Activated T-helper 1 cell treated with anti-CD3 and anti-CD28 coated beads, Interleukin-12 subunit alpha, Interleukin-12 subunit beta, Interleukin-2, Interleukin-4 antibody, amounts not matched to agents 30 ng/mL and 10 ng/mL and 1 ng/mL, durations not matched to agents 14 hours and 24 hours and 36 hours (primary cell): ENCODE measurements around the gene BTG1. TPM values are rescaled to one million over a fixed set of nuclear protein-coding genes. Genes with fewer than 3 reads are reported as not detected.

ENCODE experiments used
- DNase-seq: peaks from one replicate; pipeline ENCODE4 v3.0.0; 2021; ENCODE audit warnings: low spot score
- H3K27ac Mint-ChIP-seq: one replicate; pipeline ENCODE4 v1.8.0; 2021; ENCODE audit warnings: mild to moderate bottlenecking, mixed read lengths
- H3K27me3 Mint-ChIP-seq: one replicate; pipeline ENCODE4 v1.8.0; 2022; ENCODE audit warnings: mild to moderate bottlenecking, moderate library complexity, mixed read lengths; ENCODE audit not compliant: insufficient read depth
- H3K36me3 Mint-ChIP-seq: one replicate; pipeline ENCODE4 v1.8.0; 2021; ENCODE audit warnings: low read depth, mixed read lengths
- H3K4me1 Mint-ChIP-seq: one replicate; pipeline ENCODE4 v1.8.0; 2021; ENCODE audit warnings: low read depth, mixed read lengths
- H3K4me3 Mint-ChIP-seq: one replicate; pipeline ENCODE4 v1.8.0; 2021; ENCODE audit warnings: mild to moderate bottlenecking, moderate library complexity, mixed read lengths
- H3K9me3 Mint-ChIP-seq: one replicate; pipeline ENCODE4 v1.8.0; 2021; ENCODE audit warnings: mixed read lengths
- intact Hi-C: fragments of 100-400 bp; cut with micrococcal nuclease; formaldehyde crosslinking; loops from one replicate; pipeline ENCODE4 v1.15.1; 2024
- total RNA-seq: library from RNA; stranded (reverse); gene quantifications from 2 replicates; pipeline ENCODE4 v1.2.3, GENCODE V29; 2022

BTG1 gene
- total RNA-seq, 1 donor from 2014 or later: 87.9 TPM

DNA sequence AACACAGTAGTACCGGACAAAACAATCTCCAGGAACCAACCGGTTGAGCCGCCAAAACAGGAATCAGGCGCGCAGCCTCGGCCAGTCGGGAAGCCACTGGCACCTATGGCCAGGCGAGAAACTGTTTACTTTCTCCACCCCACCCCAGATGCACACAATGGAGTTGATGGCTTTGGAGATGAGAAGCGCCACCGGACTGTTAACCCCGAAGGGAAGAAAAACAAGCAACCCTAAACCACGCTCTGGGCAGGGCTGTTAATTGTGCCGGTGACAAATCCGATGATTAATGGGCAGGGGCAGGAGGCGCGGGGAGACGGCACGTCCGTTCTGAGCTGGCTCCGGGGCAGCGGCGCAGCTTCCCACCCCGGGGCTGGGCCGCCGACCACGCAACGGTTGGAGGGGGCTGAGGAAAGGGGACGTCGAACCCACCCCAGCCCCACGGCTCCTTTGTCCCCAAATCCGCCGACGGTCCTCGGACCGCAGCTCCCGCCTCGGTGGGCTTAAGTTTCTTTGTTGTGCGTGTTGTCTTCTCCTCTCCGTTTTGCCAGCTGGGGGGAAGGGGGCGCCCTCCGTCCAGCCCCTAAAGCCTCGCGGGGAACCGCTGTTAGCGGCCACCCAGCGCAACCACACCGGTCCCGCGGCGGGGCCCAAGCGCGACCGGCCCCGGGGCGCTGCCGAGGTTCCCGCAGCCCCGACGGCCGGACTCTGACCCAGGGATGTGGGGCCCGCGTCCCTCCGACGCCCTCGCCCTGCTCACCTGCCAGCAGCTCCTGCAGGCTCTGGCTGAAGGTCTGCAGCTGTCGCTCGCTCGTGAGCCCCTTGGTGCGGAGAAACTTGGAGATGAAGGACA is 790 bp downstream of the BTG1 start:
- DNase-seq: peak; percentile 43
- peak overlapping the region; percentile 94 for H3K4me3 Mint-ChIP-seq

DNA sequence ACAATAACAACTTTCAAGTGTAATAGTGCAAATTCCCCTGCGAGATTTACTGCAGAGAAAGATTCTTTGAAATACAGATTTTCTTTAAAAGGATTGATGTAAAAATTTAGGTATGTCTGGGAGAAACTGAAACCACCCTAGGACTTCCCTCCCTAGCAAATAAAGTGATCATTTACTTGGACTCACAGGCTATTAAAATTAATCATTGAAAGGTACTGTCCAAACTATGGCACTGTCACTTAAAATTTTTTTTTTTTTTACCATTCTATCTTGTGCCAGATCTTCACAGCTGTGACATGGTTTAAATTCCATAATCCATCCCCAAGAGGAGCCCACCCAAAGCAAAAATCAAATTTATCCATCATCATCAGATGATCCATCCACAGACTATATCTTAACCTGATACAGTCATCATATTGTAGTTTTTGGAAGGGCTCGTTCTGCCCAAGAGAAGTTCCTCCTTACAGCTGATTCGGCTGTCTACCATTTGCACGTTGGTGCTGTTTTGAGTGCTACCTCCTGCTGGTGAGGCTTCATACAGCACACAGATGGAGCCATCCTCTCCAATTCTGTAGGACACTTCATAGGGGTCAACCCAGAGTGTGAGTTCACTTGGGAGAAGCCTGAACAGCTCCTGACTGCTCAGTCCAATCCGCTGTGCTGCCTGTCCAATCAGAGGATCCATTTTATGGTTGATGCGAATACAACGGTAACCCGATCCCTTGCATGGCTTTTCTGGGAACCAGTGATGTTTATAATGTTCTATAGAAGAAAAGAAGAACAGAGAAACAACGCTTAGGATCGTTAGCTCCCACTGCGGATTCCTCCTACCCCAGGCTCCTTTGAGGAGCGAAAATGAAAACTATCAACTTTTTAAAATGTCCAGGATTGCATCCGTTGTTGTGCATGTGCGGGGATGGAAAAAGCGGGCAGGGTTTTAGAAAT is 1.7 kb downstream of the BTG1 start:
- peak; percentile 71 for DNase-seq
- peaks cover 67% of the 10 kb centered on the region for H3K4me1 Mint-ChIP-seq
- peaks cover 2% of the 10 kb centered on the region for H3K27me3 Mint-ChIP-seq
- H3K36me3 Mint-ChIP-seq: peaks cover 61% of the 10 kb centered on the region
- intact Hi-C loops: loop anchor here (1.0 to 2.0 kb wide), 6 partner anchors 10 to 762 kb away; no protein-coding TSS in a partner anchor
- H3K9me3 Mint-ChIP-seq: no peaks in the 10 kb centered on the region
- H3K27ac Mint-ChIP-seq: peak overlapping the region; percentile 90
- H3K4me3 Mint-ChIP-seq: peak overlapping the region; percentile 94

More for the DNA sequence above, 790 bp downstream of the BTG1 start:
- intact Hi-C loops: loop anchor here (1.0 to 5.0 kb wide), 7 partner anchors 11 to 1297 kb away; partner anchors contain the start of genes EEA1 and UBE2N
- Mint-ChIP-seq H3K9me3 (no peaks in the 10 kb centered on the region), H3K27me3 (peaks cover 2% of the 10 kb centered on the region), H3K27ac (peak overlapping the region; percentile 90), H3K36me3 (peaks cover 59% of the 10 kb centered on the region), H3K4me1 (peaks cover 62% of the 10 kb centered on the region)

- Mint-ChIP-seq H3K27me3 (peaks cover 2% of the 10 kb centered on the region), H3K36me3 (peaks cover 59% of the 10 kb centered on the region), H3K4me1 (peaks cover 68% of the 10 kb centered on the region), H3K4me3 (peak overlapping the region; percentile 94), H3K9me3 (no peaks in the 10 kb centered on the region), H3K27ac (peak overlapping the region; percentile 90)
- DNase-seq: no peak
- intact Hi-C loops: loop anchor here (2.0 kb wide), 1 partner anchor 564 kb away; no protein-coding TSS in a partner anchor
Measured at GRCh38 chr12:92143258-92143657, 2.4 kb downstream of the BTG1 start.

- intact Hi-C loops: loop anchor here (2.0 kb wide), 1 partner anchor 564 kb away; no protein-coding TSS in a partner anchor
- H3K4me3 Mint-ChIP-seq: peak overlapping the region; percentile 94
- peak overlapping the region; percentile 90 for H3K27ac Mint-ChIP-seq
- no peaks in the 10 kb centered on the region for H3K9me3 Mint-ChIP-seq
- H3K27me3 Mint-ChIP-seq: peaks cover 2% of the 10 kb centered on the region
- H3K4me1 Mint-ChIP-seq: peaks cover 70% of the 10 kb centered on the region
- DNase-seq: no peak
- H3K36me3 Mint-ChIP-seq: peaks cover 65% of the 10 kb centered on the region
Measured at GRCh38 chr12:92142251-92142926, 3.3 kb downstream of the BTG1 start.

DNA sequence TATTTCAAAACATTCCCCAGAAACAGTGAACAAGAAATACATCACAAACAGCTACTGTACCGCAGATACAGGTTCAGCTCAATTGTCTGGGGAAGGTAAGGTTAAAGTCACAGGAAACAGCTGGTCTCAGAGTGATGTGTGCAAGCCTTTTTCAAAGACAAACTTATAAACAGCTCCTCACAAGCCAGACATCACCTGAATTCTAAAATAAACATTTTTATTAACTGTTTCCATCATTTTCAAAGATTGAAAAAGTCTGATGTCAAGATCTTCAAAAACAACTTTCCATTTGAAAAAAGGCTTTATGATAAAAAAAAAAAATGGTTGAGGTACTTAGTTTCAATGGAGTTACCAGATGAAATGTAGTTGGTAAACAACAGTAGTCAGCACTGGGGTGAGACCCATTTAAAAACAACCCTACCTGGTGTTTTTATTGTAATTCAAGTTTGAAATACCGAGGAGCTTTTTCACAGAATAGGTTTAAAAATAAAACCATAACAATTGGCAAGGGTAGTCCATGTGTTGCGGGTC is 4.0 kb downstream of the BTG1 start:
- DNase-seq: no peak
- Mint-ChIP-seq H3K27me3 (peaks cover 2% of the 10 kb centered on the region), H3K36me3 (peaks cover 70% of the 10 kb centered on the region), H3K27ac (peak overlapping the region; percentile 90), H3K9me3 (no peaks in the 10 kb centered on the region), H3K4me3 (peak overlapping the region; percentile 94), H3K4me1 (peaks cover 70% of the 10 kb centered on the region)
- intact Hi-C loops: loop anchor here (2.0 kb wide), 1 partner anchor 563 kb away; no protein-coding TSS in a partner anchor

DNA sequence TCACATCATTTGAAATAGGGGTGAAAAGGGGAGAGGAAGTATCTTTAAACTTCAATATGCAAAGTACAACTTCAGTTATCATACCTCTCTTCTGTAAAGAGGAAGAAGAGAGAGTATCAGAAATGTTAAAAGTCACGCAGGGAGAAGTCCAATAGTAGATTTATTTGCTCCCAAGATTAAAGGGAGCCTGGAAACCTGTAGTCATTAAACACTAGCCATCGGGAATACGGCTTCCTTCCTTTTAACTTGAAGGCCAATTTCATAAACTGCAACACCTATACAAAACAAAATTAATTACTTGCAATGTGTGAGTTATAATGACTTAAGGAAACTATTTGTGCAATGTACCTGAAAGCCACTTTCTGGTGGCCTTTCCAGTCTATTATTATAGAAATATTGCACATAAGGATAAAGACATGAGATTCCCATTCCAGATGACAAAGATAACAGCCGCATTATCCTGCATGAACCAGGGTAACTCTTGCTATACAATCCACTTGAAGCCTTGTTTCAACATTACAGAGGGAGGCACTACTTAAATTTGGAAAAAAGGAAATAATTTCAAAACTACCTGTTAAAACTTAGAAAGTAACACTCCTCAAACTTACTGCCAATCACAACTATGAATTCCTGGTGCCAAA is 4.6 kb downstream of the BTG1 start:
- DNase-seq: no peak
- Mint-ChIP-seq H3K9me3 (no peaks in the 10 kb centered on the region), H3K27ac (peak overlapping the region; percentile 90), H3K4me3 (peak overlapping the region; percentile 94), H3K36me3 (peaks cover 71% of the 10 kb centered on the region), H3K4me1 (peaks cover 70% of the 10 kb centered on the region), H3K27me3 (peaks cover 2% of the 10 kb centered on the region)
- intact Hi-C loops: no loop called here

- DNase-seq: no peak
- H3K36me3 Mint-ChIP-seq: peaks cover 71% of the 10 kb centered on the region
- H3K4me1 Mint-ChIP-seq: peaks cover 76% of the 10 kb centered on the region
- no peaks in the 10 kb centered on the region for H3K9me3 Mint-ChIP-seq
- intact Hi-C loops: no loop called here
- peak overlapping the region; percentile 90 for H3K27ac Mint-ChIP-seq
- H3K4me3 Mint-ChIP-seq: peak overlapping the region; percentile 94
- peaks cover under 1% of the 10 kb centered on the region for H3K27me3 Mint-ChIP-seq
Measured at GRCh38 chr12:92140156-92140555, 5.5 kb downstream of the BTG1 start.

GRCh38 chr12:92139634-92140150 is 6.0 kb downstream of the BTG1 start:
- no peaks in the 10 kb centered on the region for H3K9me3 Mint-ChIP-seq
- intact Hi-C loops: loop anchor here (1.0 kb wide), 1 partner anchor 148 kb away; no protein-coding TSS in a partner anchor
- H3K36me3 Mint-ChIP-seq: peaks cover 75% of the 10 kb centered on the region
- peak overlapping the region; percentile 94 for H3K4me3 Mint-ChIP-seq
- peaks cover 80% of the 10 kb centered on the region for H3K4me1 Mint-ChIP-seq
- peak overlapping the region; percentile 90 for H3K27ac Mint-ChIP-seq
- no peaks in the 10 kb centered on the region for H3K27me3 Mint-ChIP-seq
- DNase-seq: no peak

DNA sequence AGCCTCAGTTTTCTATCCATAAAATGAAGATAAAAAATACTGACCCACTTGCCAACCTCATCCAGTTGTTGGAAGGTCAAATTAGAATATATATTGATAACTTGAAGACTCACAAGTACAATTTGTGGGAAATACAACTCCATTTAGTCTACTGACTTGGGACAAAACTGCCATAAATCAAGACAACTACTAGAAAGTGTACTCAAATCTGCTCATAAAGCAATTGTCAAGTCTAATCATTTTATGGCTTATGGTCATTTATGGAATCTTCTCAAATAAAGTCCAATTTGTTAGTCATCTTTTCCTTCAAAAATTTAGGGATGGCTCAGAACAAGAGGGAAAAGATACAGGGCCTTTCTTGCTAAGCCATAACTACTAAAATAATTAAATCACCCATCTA is 7.0 kb downstream of the BTG1 start:
- intact Hi-C loops: loop anchor here (1.0 kb wide), 1 partner anchor 147 kb away; no protein-coding TSS in a partner anchor
- Mint-ChIP-seq H3K4me3 (peak overlapping the region; percentile 94), H3K27ac (peak overlapping the region; percentile 90)

DNA sequence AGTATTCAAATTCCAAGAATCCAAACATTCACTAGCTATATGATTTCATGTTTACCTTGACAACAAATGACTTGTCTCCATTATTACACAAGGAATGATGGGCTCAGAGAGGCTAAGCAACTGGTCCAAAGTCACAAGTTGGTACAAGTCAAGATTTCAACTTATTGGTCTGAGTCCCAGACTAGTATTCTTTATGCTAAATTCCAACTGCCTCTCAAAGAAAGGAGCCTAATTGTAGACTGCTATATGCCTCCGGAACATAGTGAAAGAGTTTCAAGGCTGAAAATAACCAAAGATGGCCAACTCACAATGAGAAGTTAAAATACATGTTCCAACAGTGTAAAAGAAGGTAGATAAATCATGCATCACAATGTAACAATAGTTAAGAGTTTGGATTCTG is 7.5 kb downstream of the BTG1 start:
- peaks cover 61% of the 10 kb centered on the region for H3K36me3 Mint-ChIP-seq
- intact Hi-C loops: no loop called here
- H3K27me3 Mint-ChIP-seq: no peaks in the 10 kb centered on the region
- H3K27ac Mint-ChIP-seq: peak overlapping the region; percentile 90
- H3K4me1 Mint-ChIP-seq: peaks cover 89% of the 10 kb centered on the region
- H3K9me3 Mint-ChIP-seq: no peaks in the 10 kb centered on the region
- peak overlapping the region; percentile 94 for H3K4me3 Mint-ChIP-seq
- no peak for DNase-seq

More for the DNA sequence above, 7.0 kb downstream of the BTG1 start:
- H3K27me3 Mint-ChIP-seq: no peaks in the 10 kb centered on the region
- H3K4me1 Mint-ChIP-seq: peaks cover 86% of the 10 kb centered on the region
- H3K36me3 Mint-ChIP-seq: peaks cover 66% of the 10 kb centered on the region
- DNase-seq: no peak
- H3K9me3 Mint-ChIP-seq: no peaks in the 10 kb centered on the region

- peak overlapping the region; percentile 94 for H3K4me3 Mint-ChIP-seq
- H3K27me3 Mint-ChIP-seq: no peaks in the 10 kb centered on the region
- H3K27ac Mint-ChIP-seq: peak overlapping the region; percentile 90
- peaks cover 51% of the 10 kb centered on the region for H3K36me3 Mint-ChIP-seq
- no peak for DNase-seq
- peaks cover 89% of the 10 kb centered on the region for H3K4me1 Mint-ChIP-seq
- no peaks in the 10 kb centered on the region for H3K9me3 Mint-ChIP-seq
- intact Hi-C loops: loop anchor here (1.0 to 2.0 kb wide), 2 partner anchors 284 to 333 kb away; no protein-coding TSS in a partner anchor
Measured at GRCh38 chr12:92136965-92137721, 8.5 kb downstream of the BTG1 start.
